A549 (cell line): ENCODE results near the gene DHX35. TPM values are rescaled to one million over a fixed set of nuclear protein-coding genes. Genes with fewer than 3 reads are reported as not detected.

Source experiments
- ATAC-seq, 2 experiments: fragments of 200-7000 bp in 1 of 2; fragments of >200 bp in 1 of 2; cut with Nextera tagmentation in 1 of 2; cut with Tn5 transposase in 1 of 2; 3 replicates each; pipeline versions ENCODE4 v1.8.0 to v1.9.1; 2018 to 2020; ENCODE audit warnings: mild to moderate bottlenecking in 1 of 2, moderate library complexity in 1 of 2
- CTCF ChIA-PET: fragments of 300-600 bp; sonication (Branson Sonifier 250); formaldehyde crosslinking; extraction: SDS; loops from one replicate; lab custom pipeline; 2021; ENCODE audit warnings: antibody characterized with exemption, inconsistent platforms; lab: Yijun Ruan, JAX
- POLR2A ChIA-PET: fragments of 350-600 bp; formaldehyde crosslinking; extraction: SDS; loops from one replicate; lab custom pipeline; 2021; ENCODE audit warnings: antibody characterized with exemption, inconsistent platforms; lab: Yijun Ruan, JAX
- DNase-seq, 2 experiments: peaks; one replicate each; pipeline versions ENCODE4 v3.0.0 to v3.0.0-alpha.2; 2011 to 2016; ENCODE audit warnings: low read depth in 1 of 2, low spot score in 1 of 2
- FAIRE-seq: peaks from 2 replicates; lab custom pipeline; 2011; peaks lifted over from hg19 to GRCh38; lab: Jason Lieb, UNC
- H3K27ac ChIP-seq, 2 experiments: fragments of >200 bp; sonication (Bioruptor Twin); formaldehyde crosslinking; 3 replicates each; pipeline ENCODE4 v1.5.1; 2016 to 2017
- H3K4me1 ChIP-seq: fragments of >200 bp; sonication (Bioruptor Twin); formaldehyde crosslinking; 3 replicates; pipeline ENCODE4 v1.6.1; 2016
- H3K4me2 ChIP-seq: fragments of >200 bp; sonication (Bioruptor Twin); formaldehyde crosslinking; 3 replicates; pipeline ENCODE4 v1.6.1; 2016
- H3K4me3 ChIP-seq: fragments of >200 bp; sonication (Bioruptor Twin); formaldehyde crosslinking; 3 replicates; pipeline ENCODE4 v1.5.1; 2016
- H3K9me3 ChIP-seq: fragments of >200 bp; sonication (Bioruptor Twin); formaldehyde crosslinking; 3 replicates; pipeline ENCODE4 v1.6.1; 2016
- CBX2 ChIP-seq: fragments of 200-600 bp; sonication (generic); IDR thresholded peaks from 2 replicates; pipeline ENCODE4 v1.6.1; 2016; ENCODE audit warnings: low read depth, mild to moderate bottlenecking, borderline replicate concordance
- CEBPB ChIP-seq, 2 experiments: fragments of >200 bp in 1 of 2; sonication (Bioruptor Twin) in 1 of 2; formaldehyde crosslinking in 1 of 2; IDR thresholded peaks; 2 replicates each; pipeline ENCODE4 v1.6.1; 2012 to 2016
- CHD4 ChIP-seq: fragments of 200-600 bp; sonication (generic); IDR thresholded peaks from 2 replicates; pipeline ENCODE4 v1.6.1; 2016; ENCODE audit warnings: antibody characterized with exemption, mild to moderate bottlenecking, borderline replicate concordance
- EHF ChIP-seq: fragments of 250-450 bp; sonication (Bioruptor Pico); IDR thresholded peaks from 2 replicates; pipeline ENCODE4 v1.5.0; 2020; ENCODE audit warnings: mild to moderate bottlenecking
- EHMT2 ChIP-seq: fragments of 200-600 bp; sonication (generic); IDR thresholded peaks from 2 replicates; pipeline ENCODE4 v1.6.1; 2016; ENCODE audit warnings: antibody characterized with exemption, low read depth, mild to moderate bottlenecking, moderate library complexity
- EP300 ChIP-seq, 2 experiments: fragments of >200 bp; sonication (Bioruptor Twin); formaldehyde crosslinking; IDR thresholded peaks; 2 replicates in 1 of 2; 3 replicates in 1 of 2; pipeline ENCODE4 v1.6.1; 2016 to 2017
- FOSL2 ChIP-seq, 2 experiments: fragments of 450-650 bp in 1 of 2; fragments of >200 bp in 1 of 2; sonication (Bioruptor Twin) in 1 of 2; formaldehyde crosslinking; IDR thresholded peaks; 2 replicates each; pipeline versions ENCODE4 v1.5.0 to v1.6.1; 2016 to 2020; ENCODE audit warnings: mild to moderate bottlenecking in 1 of 2, moderate library complexity in 1 of 2
- HDAC2 ChIP-seq: fragments of 200-600 bp; sonication (generic); IDR thresholded peaks from 2 replicates; pipeline ENCODE4 v1.6.1; 2016
- HOXA7 ChIP-seq: fragments of 250-450 bp; sonication (Bioruptor Pico); IDR thresholded peaks from 2 replicates; pipeline ENCODE4 v1.5.0; 2020; ENCODE audit warnings: mild to moderate bottlenecking, moderate library complexity
- KDM1A ChIP-seq: fragments of 200-600 bp; sonication (generic); IDR thresholded peaks from 2 replicates; pipeline ENCODE4 v1.6.1; 2016; ENCODE audit warnings: low read depth, mild to moderate bottlenecking
- KDM5A ChIP-seq: fragments of 200-600 bp; sonication (generic); IDR thresholded peaks from 2 replicates; pipeline ENCODE4 v1.6.1; 2016; ENCODE audit warnings: antibody characterized with exemption, mild to moderate bottlenecking
- MAFK ChIP-seq: fragments of 450-650 bp; IDR thresholded peaks from 2 replicates; pipeline ENCODE4 v1.6.1; 2014; ENCODE audit not compliant: partially characterized antibody
- MAZ ChIP-seq: fragments of 150-350 bp; IDR thresholded peaks from 2 replicates; pipeline ENCODE4 v1.6.1; 2014; ENCODE audit warnings: antibody characterized with exemption, low read depth, low read length, borderline replicate concordance
- MYC ChIP-seq: IDR thresholded peaks from 2 replicates; pipeline ENCODE4 v1.6.1; 2012; ENCODE audit warnings: mild to moderate bottlenecking, inconsistent platforms, low read length, improper control_type of control experiment, borderline replicate concordance
- NPAS2 ChIP-seq: fragments of 250-450 bp; sonication (Bioruptor Pico); IDR thresholded peaks from 2 replicates; pipeline ENCODE4 v1.8.0; 2022; ENCODE audit warnings: mild to moderate bottlenecking, moderate library complexity, borderline replicate concordance
- NR3C1 ChIP-seq: fragments of >200 bp; sonication (Bioruptor Twin); formaldehyde crosslinking; IDR thresholded peaks from 3 replicates; pipeline ENCODE4 v1.6.1; 2017
- POLR2A ChIP-seq: IDR thresholded peaks from 2 replicates; pipeline ENCODE4 v1.6.1; 2012; ENCODE audit warnings: mild to moderate bottlenecking, low read length
- POLR2AphosphoS2 ChIP-seq: conservative IDR thresholded peaks from 2 replicates; pipeline ENCODE4 v1.6.1; 2012; ENCODE audit warnings: low read length, improper control_type of control experiment, inconsistent platforms
- RAD21 ChIP-seq, 2 experiments: fragments of >200 bp in 1 of 2; sonication (Bioruptor Twin) in 1 of 2; formaldehyde crosslinking in 1 of 2; IDR thresholded peaks in 1 of 2; conservative IDR thresholded peaks in 1 of 2; 2 replicates in 1 of 2; 3 replicates in 1 of 2; pipeline ENCODE4 v1.6.1; 2012 to 2018; ENCODE audit warnings: inconsistent platforms in 1 of 2
- RARB ChIP-seq: fragments of 250-450 bp; sonication (Bioruptor Pico); IDR thresholded peaks from 2 replicates; pipeline ENCODE4 v1.8.0; 2021; ENCODE audit warnings: mild to moderate bottlenecking, moderate library complexity
- RCOR1 ChIP-seq: fragments of 150-350 bp; IDR thresholded peaks from 2 replicates; pipeline ENCODE4 v1.6.1; 2014; ENCODE audit warnings: antibody characterized with exemption, low read length, low read depth
- RFX5 ChIP-seq: fragments of 450-650 bp; IDR thresholded peaks from 2 replicates; pipeline ENCODE4 v1.7.1; 2014; ENCODE audit warnings: antibody characterized with exemption, mild to moderate bottlenecking, moderate library complexity
- SMC3 ChIP-seq: fragments of >200 bp; sonication (Bioruptor Twin); formaldehyde crosslinking; IDR thresholded peaks from 3 replicates; pipeline ENCODE4 v1.6.1; 2018; ENCODE audit warnings: inconsistent platforms
- ZFP36 ChIP-seq: fragments of 450-650 bp; IDR thresholded peaks from 2 replicates; pipeline ENCODE4 v1.6.1; 2014; ENCODE audit warnings: borderline replicate concordance; ENCODE audit not compliant: partially characterized antibody
- WGBS: methylation state at CpG from one replicate; pipeline ENCODE4 v1.1.6; 2017; ENCODE audit errors: missing lambda C conversion rate; 5-methylcytosine and 5-hydroxymethylcytosine counted together
- polyA plus RNA-seq, 4 experiments: library from polyadenylated mRNA; depleted of rRNA in 3 of 4; stranded (reverse); fragments of >200 nt; fragmentation: RNase III in 1 of 4; extraction: RNeasy Plus Mini Kit Qiagen cat#74134 plus additional on column Dnase treatment in 1 of 4; gene quantifications; 2 replicates in 3 of 4; 3 replicates in 1 of 4; pipeline ENCODE4 v1.2.3, GENCODE V29; 2011 to 2017
- TF ChIP-seq, protein P1 (sequence below): fragments of >200 bp; sonication (Bioruptor Twin); formaldehyde crosslinking; IDR thresholded peaks from 3 replicates; pipeline ENCODE4 v1.5.1; 2016
- TF ChIP-seq, protein P2 (sequence below): fragments of >200 bp; sonication (Bioruptor Twin); formaldehyde crosslinking; IDR thresholded peaks from 3 replicates; pipeline ENCODE4 v1.6.1; 2016
- TF ChIP-seq, protein P3 (sequence below): fragments of 450-650 bp; IDR thresholded peaks from 2 replicates; pipeline ENCODE4 v1.6.1; 2014; ENCODE audit warnings: antibody characterized with exemption

The DHX35 gene
- polyA plus RNA-seq, 2 of the 4 experiments (the other 2 are of a cell fraction): 7.7 to 13.8 TPM

DNA sequence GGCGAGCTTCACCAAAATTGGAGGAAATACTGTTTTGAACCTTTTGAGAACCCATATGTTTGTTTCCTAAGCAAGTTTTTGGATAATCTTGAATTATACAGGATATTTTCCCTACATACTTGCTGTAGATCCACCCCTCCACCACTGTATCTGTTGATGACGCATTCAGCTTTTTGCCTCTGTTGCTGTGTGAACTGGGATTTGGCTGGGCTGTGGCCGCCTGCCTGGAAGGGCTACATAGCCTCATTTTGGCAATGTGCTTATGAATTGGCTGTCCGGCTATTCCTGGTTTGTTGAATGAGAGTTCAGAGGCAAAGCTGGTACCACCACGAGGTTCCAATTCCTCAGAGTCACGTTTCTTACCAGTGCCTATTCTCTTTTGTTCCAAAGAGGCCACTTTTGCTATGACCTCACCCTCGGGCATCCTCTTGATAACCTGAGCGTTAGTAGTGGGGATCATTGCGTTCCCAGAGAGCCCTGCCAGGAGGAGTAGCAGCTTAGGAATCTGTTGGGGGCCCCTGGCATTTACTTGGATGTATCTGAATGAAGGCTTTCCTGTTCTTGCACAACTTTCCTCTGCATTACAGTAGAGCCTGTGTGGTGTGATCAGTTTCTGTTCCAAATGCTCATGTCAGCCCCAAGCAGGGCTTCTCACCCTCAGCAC lies 29.6 kb upstream of the DHX35 start:
- 88% methylated on average over 9 of the region's 9 CpGs for WGBS
- no peak for DNase-seq
- no peak overlapping the region for H3K4me3 ChIP-seq
- ChIA-PET CTCF (interaction anchor here (1.1 to 1.4 kb wide), 3 partner anchors 9 to 117 kb away, joined by 3 to 6 read pairs (median 5); no protein-coding TSS in a partner anchor), POLR2A (interaction anchor here (1.2 kb wide), 1 partner anchor 30 kb away, joined by 6 read pairs; the partner anchor contains the start of gene DHX35)
- H3K4me2 ChIP-seq: 0 out of 3 replicates have a peak overlapping the region, but pooled peaks have one; percentile 11
- TF ChIP-seq FOSL2 (IDR thresholded peaks at IDR 0.05): no peak
- TF ChIP-seq FOSL2 (CRISPR knock-in tag; IDR thresholded peaks at IDR 0.05): no peak
- 0 out of 4 replicates have a peak, but pooled peaks of 1 of the 2 experiments have one; percentile 5 for TF ChIP-seq CEBPB (IDR thresholded peaks at IDR 0.05)
- peaks cover 69% of the 10 kb centered on the region for H3K4me1 ChIP-seq
- FAIRE-seq: no peak
- H3K9me3 ChIP-seq: no peaks in the 10 kb centered on the region
- ATAC-seq: no peak
- H3K27ac ChIP-seq: 0 out of 6 replicates have a peak overlapping the region, but pooled peaks of 1 of the 2 experiments have one; percentile 7

DNA sequence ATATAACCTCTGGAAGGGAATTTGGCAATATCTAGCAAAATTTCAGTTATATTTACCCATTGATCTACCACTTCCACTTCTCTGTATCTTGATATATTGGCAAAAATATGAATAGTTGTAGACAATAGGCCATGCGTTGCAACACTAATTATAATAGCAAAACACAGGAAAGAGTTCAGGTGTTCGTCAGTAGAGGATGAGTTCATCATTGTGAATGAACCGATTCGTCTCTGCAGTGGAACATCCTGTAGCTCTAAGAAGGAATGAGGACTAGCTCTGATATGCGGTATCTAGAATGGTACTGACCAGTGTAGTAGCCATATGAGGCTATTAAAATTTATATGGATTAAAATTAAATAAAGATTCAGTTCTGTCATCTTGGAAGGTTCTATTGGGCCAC lies 27.6 kb upstream of the DHX35 start:
- CTCF ChIA-PET: interaction anchor here (1.0 to 1.5 kb wide), 2 partner anchors 10 to 40 kb away, joined by 3 to 5 read pairs; no protein-coding TSS in a partner anchor
- Histone ChIP-seq H3K4me2 (no peak overlapping the region), H3K4me1 (peaks cover 54% of the 10 kb centered on the region), H3K4me3 (no peak overlapping the region), H3K27ac (no peak overlapping the region), H3K9me3 (no peaks in the 10 kb centered on the region)
- FAIRE-seq (no peak), ATAC-seq (no peak), DNase-seq (no peak)
- POLR2A ChIA-PET: no interaction called here
- TF ChIP-seq EP300 (IDR thresholded peaks at IDR 0.05): no peak
- no peak for TF ChIP-seq CEBPB (IDR thresholded peaks at IDR 0.05)
- TF ChIP-seq CHD4: no peak
- no peak for TF ChIP-seq KDM5A
- no peak for TF ChIP-seq MAFK
- TF ChIP-seq MAZ: no peak
- no peak for TF ChIP-seq POLR2AphosphoS2
- TF ChIP-seq RAD21 (conservative IDR thresholded peaks at IDR 0.05 in 1 of 2, IDR thresholded peaks at IDR 0.05 in 1 of 2): no peak
- no peak for TF ChIP-seq RARB (CRISPR knock-in tag)
- TF ChIP-seq, protein P1, sequence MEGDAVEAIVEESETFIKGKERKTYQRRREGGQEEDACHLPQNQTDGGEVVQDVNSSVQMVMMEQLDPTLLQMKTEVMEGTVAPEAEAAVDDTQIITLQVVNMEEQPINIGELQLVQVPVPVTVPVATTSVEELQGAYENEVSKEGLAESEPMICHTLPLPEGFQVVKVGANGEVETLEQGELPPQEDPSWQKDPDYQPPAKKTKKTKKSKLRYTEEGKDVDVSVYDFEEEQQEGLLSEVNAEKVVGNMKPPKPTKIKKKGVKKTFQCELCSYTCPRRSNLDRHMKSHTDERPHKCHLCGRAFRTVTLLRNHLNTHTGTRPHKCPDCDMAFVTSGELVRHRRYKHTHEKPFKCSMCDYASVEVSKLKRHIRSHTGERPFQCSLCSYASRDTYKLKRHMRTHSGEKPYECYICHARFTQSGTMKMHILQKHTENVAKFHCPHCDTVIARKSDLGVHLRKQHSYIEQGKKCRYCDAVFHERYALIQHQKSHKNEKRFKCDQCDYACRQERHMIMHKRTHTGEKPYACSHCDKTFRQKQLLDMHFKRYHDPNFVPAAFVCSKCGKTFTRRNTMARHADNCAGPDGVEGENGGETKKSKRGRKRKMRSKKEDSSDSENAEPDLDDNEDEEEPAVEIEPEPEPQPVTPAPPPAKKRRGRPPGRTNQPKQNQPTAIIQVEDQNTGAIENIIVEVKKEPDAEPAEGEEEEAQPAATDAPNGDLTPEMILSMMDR: no peak
- TF ChIP-seq NR3C1: no peak
- TF ChIP-seq RCOR1: no peak
- no peak for TF ChIP-seq RFX5
- TF ChIP-seq EHMT2: no peak
- no peak for TF ChIP-seq EHF
- TF ChIP-seq, protein P2, sequence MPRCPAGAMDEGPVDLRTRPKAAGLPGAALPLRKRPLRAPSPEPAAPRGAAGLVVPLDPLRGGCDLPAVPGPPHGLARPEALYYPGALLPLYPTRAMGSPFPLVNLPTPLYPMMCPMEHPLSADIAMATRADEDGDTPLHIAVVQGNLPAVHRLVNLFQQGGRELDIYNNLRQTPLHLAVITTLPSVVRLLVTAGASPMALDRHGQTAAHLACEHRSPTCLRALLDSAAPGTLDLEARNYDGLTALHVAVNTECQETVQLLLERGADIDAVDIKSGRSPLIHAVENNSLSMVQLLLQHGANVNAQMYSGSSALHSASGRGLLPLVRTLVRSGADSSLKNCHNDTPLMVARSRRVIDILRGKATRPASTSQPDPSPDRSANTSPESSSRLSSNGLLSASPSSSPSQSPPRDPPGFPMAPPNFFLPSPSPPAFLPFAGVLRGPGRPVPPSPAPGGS: no peak
- no peak for TF ChIP-seq MYC
- WGBS: 92% methylated on average over 5 of the region's 5 CpGs

DNA sequence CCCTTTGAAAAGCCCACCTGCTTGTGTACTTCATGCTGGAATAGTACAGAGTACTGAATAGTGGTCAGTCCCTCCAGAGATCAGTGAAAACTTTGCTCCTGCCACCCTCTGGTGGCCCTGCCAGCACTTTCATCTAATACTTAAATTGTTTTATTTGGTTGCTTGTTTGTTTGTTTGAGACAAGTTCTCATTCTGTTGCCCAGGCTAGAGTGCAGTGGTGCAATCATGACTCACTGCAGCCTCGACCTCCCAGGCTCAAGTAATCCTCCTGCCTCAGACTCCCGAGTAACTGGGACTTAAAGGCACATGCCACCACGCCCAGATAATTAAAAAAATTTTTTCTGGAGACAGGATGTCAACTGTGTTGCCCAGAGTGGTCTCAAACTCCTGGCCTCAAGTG lies 26.9 kb upstream of the DHX35 start:
- no peak for FAIRE-seq
- TF ChIP-seq CBX2 (no peak), RAD21 (conservative IDR thresholded peaks at IDR 0.05 in 1 of 2, IDR thresholded peaks at IDR 0.05 in 1 of 2) (peak; percentile 49 to 60), HOXA7 (CRISPR knock-in tag) (no peak), EP300 (IDR thresholded peaks at IDR 0.05) (no peak), KDM1A (no peak), EHF (no peak), FOSL2 (IDR thresholded peaks at IDR 0.05) (no peak), FOSL2 (CRISPR knock-in tag; IDR thresholded peaks at IDR 0.05) (peak; percentile 89), HDAC2 (no peak), NPAS2 (no peak), MAZ (no peak), ZFP36 (no peak), POLR2A (no peak), SMC3 (peak; percentile 48; the same call in 2 of the 3 replicates)
- TF ChIP-seq, protein P3, sequence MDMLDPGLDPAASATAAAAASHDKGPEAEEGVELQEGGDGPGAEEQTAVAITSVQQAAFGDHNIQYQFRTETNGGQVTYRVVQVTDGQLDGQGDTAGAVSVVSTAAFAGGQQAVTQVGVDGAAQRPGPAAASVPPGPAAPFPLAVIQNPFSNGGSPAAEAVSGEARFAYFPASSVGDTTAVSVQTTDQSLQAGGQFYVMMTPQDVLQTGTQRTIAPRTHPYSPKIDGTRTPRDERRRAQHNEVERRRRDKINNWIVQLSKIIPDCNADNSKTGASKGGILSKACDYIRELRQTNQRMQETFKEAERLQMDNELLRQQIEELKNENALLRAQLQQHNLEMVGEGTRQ: no peak
- TF ChIP-seq, protein P1: peak; percentile 44

More for the DNA sequence above, 26.9 kb upstream of the DHX35 start:
- peak; percentile 51 to 64 for DNase-seq
- Histone ChIP-seq H3K4me1 (peaks cover 49% of the 10 kb centered on the region), H3K27ac (peak overlapping the region in 1 of 2 experiments; percentile 18; a peak in 2 of 6 replicates), H3K9me3 (no peaks in the 10 kb centered on the region), H3K4me3 (no peak overlapping the region), H3K4me2 (peak overlapping the region; percentile 26; the same call in 1 of the 3 replicates)
- 29% methylated on average over 3 of the region's 3 CpGs for WGBS
- peak; percentile 80 to 83 for ATAC-seq
- ChIA-PET CTCF (no interaction called here), POLR2A (no interaction called here)
